Psoas muscle (tissue), 8 donors: Measurements from ENCODE around the gene PCBP2. TPM values are rescaled to one million over a fixed set of nuclear protein-coding genes. Genes with fewer than 3 reads are reported as not detected.

Experiments used
- ATAC-seq, 4 donors: fragments of 200-7000 bp; cut with Tn5 transposase; one replicate each; pipeline ENCODE4 v1.9.1; 2020; ENCODE audit warnings: moderate library complexity in 3 of 4, mild to moderate bottlenecking in 2 of 4
- DNase-seq, 2 donors: peaks; one replicate each; pipeline ENCODE4 v3.0.0-alpha.2; 2020
- H3K27ac ChIP-seq: fragments of 200-600 bp; one replicate; pipeline ENCODE4 v1.8.0; 2022
- H3K27me3 ChIP-seq, 3 donors: fragments of 200-600 bp in 1 of 3; one replicate each; pipeline versions ENCODE4 v1.6.1 to v1.8.0; 2013 to 2022; ENCODE audit warnings: low read length in 2 of 3, mild to moderate bottlenecking in 2 of 3, moderate library complexity in 1 of 3; ENCODE audit not compliant: insufficient read depth in 3 of 3
- H3K36me3 ChIP-seq, 2 donors: fragments of 200-600 bp in 1 of 2; one replicate each; pipeline versions ENCODE4 v1.6.1 to v1.8.0; 2013 to 2022; ENCODE audit warnings: low read depth in 1 of 2, mild to moderate bottlenecking in 1 of 2, moderate library complexity in 1 of 2; ENCODE audit not compliant: insufficient read depth in 1 of 2
- H3K4me1 ChIP-seq: fragments of 200-600 bp; one replicate; pipeline ENCODE4 v1.8.0; 2022
- H3K4me3 ChIP-seq: fragments of 200-600 bp; one replicate; pipeline ENCODE4 v1.8.0; 2022; ENCODE audit warnings: mild to moderate bottlenecking
- H3K9me3 ChIP-seq: fragments of 200-600 bp; one replicate; pipeline ENCODE4 v1.8.0; 2022
- CTCF ChIP-seq: fragments of 200-600 bp; IDR thresholded peaks from one replicate; pipeline ENCODE4 v1.8.0; 2022; ENCODE audit warnings: antibody characterized with exemption
- WGBS, 3 donors: extraction: QIAGEN DNeasy Blood & Tissue Kit; methylation state at CpG; one replicate each; pipeline versions ENCODE4 v1.1.6 to v1.1.7; 2013; 5-methylcytosine and 5-hydroxymethylcytosine counted together
- intact Hi-C, 2 donors: fragments of 100-400 bp; cut with DNase I; formaldehyde crosslinking; loops; one replicate each; pipeline versions ENCODE4 v1.11.0 to v1.14.2; 2022
- polyA plus RNA-seq, 3 donors: library from polyadenylated mRNA; stranded (reverse); fragments of 200-250 nt; gene quantifications; one replicate each; pipeline ENCODE4 v1.2.3, GENCODE V29; 2013
- total RNA-seq, 4 donors: library from RNA; stranded (reverse); fragmentation: NEBNext Ultra II Directional in 2 of 4; extraction: Animal tissue kit (Norgen Biotek cat#: 25700) in 2 of 4; gene quantifications; one replicate each; pipeline versions ENCODE4 v1.2.1 to v1.2.4, GENCODE V29; 2021 to 2023
- donor health status: healthy with polysubstance abuse.
- donor health status: DM: no; HTN: no; CAD: no; lungs with moderate emphysema.
- donor health status: Bipolar disorder and iron deficiency.
- donor health status: healthy.
- donor health status: DM: yes; HTN: yes; CAD: no.
- donor health status: DM: no; HTN: no; CAD: no.
- donor health status: DM: no; HTN: no; CAD: no.
- donor health status: DM: yes; HTN: yes; CAD: no.

PCBP2 gene
- total and polyA plus RNA-seq, 7 donors: 254 to 507 (median 412) TPM

DNA sequence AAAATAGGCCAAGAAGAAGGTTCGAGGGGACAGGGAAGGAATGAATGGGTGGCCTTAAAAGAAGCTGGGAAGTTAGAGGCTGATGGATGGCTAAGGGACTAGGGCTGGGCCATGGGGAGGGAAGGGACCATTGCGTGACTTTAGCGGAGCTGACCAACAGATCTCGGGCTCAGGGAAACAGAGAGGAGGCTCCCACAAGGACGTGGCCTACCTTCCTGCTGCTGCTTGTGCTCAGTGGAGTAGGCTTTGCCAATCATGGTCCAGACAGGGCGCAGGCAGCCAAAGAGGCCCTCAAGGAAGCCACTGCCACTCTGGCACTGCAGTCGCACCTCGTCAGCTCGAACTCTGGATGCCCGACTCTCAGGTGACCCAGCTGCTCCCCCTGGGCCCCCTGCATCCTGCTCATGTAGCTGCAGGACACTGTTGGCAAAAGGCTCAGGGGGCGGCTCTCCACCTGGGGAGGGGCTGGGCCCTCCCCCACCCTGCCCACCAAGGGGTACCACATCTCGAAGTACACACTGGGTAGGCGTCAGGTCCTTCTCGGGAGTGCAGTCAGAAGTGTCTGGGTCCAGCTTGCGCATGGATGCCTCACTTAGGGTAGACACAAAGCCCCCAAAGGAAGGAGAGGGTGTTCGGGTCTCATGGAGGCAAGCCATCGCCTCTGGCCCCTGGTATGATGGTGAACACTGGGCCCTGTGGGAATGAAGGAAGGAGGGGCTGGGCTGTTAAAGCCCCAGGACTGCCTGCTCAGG is 35.0 kb downstream of the PCBP2 start:
- Histone ChIP-seq H3K27ac (no peak overlapping the region), H3K4me1 (peaks cover 4% of the 10 kb centered on the region), H3K4me3 (no peak overlapping the region), H3K9me3 (no peaks in the 10 kb centered on the region), H3K36me3 (peaks cover 0 to 48% of the 10 kb centered on the region in 2 donors), H3K27me3 (no peaks in the 10 kb centered on the region)
- intact Hi-C loops: no loop called here
- ATAC-seq (no peak), DNase-seq (peak in 1 of 2 donors; percentile 46)
- 77 to 82% (median 81%) methylated on average over 17 of the region's 17 CpGs for WGBS, 3 donors
- TF ChIP-seq CTCF: no peak

DNA sequence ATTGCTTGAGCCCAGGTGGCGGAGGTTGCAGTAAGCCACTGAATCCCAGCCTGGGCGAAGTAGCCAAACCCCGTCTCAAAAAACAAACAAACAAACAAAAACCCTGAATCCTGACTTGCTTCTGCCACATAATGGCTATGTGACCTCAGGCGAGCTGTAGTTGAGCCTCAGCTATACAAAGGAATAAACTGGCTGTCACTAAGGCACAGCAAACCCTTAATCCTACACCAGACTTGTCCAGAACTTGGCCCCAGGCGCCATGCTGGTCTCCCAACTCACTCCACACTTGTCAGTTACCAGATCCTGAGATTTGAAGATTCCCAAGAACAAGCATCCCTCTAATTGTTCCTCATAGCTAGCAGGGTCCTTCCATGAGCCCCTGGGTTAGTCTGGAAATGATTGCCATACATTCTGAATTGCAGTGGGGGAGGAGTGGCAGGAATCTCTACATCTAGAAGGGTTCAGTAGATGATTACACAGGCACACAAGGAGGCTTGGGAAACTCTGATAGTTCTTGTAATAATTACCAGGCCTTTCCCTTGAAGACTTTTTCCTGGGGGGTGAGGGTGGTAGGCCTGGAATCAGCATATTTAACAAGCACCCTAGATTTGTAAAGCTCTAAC is 37.5 kb downstream of the PCBP2 start:
- ATAC-seq: no peak

DNA sequence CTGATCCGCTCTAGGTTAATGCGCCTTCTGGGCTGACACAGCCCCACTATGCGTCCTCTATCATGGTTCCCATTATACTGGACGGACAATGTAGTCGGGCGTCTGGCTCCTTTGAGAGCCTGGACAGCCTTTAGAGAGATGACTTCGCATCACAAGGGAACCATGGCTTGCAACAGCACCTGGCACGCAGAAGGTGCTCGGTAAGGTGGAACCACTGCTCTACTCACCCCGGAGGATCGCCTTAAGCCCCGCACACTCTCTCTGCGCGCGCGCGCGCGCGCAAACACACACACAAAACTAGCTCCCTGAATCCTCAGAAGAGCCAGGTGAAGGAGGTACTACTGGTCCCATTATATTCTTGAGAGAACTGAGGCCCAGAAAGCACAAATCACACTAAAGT is 40.3 kb downstream of the PCBP2 start:
- WGBS, 3 donors: 48 to 58% (median 53%) methylated on average over 20 of the region's 20 CpGs

More for the DNA sequence above, 37.5 kb downstream of the PCBP2 start:
- WGBS, 3 donors: 95 to 98% (median 96%) methylated on average over 5 of the region's 5 CpGs
- peaks cover 0 to 25% of the 10 kb centered on the region in 2 donors for H3K36me3 ChIP-seq
- TF ChIP-seq CTCF: no peak
- H3K27ac ChIP-seq: no peak overlapping the region
- no peak for DNase-seq
- no peaks in the 10 kb centered on the region for H3K9me3 ChIP-seq
- H3K4me1 ChIP-seq: no peaks in the 10 kb centered on the region
- no peak overlapping the region for H3K4me3 ChIP-seq
- intact Hi-C loops: no loop called here
- no peaks in the 10 kb centered on the region for H3K27me3 ChIP-seq

GRCh38 chr12:53492830-53493609 is 41.1 kb downstream of the PCBP2 start:
- DNase-seq (peak; percentile 91 to 96), ATAC-seq (peak; percentile 94 to 96 (median 94))
- peak overlapping the region; percentile 70 for H3K4me3 ChIP-seq
- no peaks in the 10 kb centered on the region for H3K4me1 ChIP-seq
- peaks cover 0 to under 1% of the 10 kb centered on the region in 2 donors for H3K36me3 ChIP-seq
- 1 to 2% (median 2%) methylated on average over 42 to 52 of the region's 52 CpGs for WGBS, 3 donors
- no peaks in the 10 kb centered on the region for H3K27me3 ChIP-seq
- no peaks in the 10 kb centered on the region for H3K9me3 ChIP-seq
- TF ChIP-seq CTCF: no peak
- peak overlapping the region; percentile 48 for H3K27ac ChIP-seq
- intact Hi-C loops: loop anchor here in 1 of 2 donors (5.0 kb wide), 1 partner anchor 36 kb away; no protein-coding TSS in a partner anchor

More for the DNA sequence above, 40.3 kb downstream of the PCBP2 start:
- TF ChIP-seq CTCF: no peak
- DNase-seq: no peak
- Histone ChIP-seq H3K9me3 (no peaks in the 10 kb centered on the region), H3K4me3 (peak overlapping the region; percentile 70), H3K27me3 (no peaks in the 10 kb centered on the region), H3K4me1 (no peaks in the 10 kb centered on the region), H3K27ac (no peak overlapping the region), H3K36me3 (peaks cover 0 to 5% of the 10 kb centered on the region in 2 donors)
- intact Hi-C loops: loop anchor here in 1 of 2 donors (5.0 kb wide), 1 partner anchor 35 kb away; no protein-coding TSS in a partner anchor
- peak in 2 of 4 donors; percentile 10 to 11 for ATAC-seq
